MCF 10A (cell line): ENCODE results near the gene PNRC2. TPM values are rescaled to one million over a fixed set of nuclear protein-coding genes. Genes with fewer than 3 reads are reported as not detected.

Source experiments
- BruUV-seq: library from RNA; stranded (reverse); fragments of 400-500 nt; replicated peaks from 2 replicates; lab custom pipeline; 2021; lab: Mats Ljungman, UMichigan
- CTCF ChIA-PET: fragments of 300-600 bp; sonication (Branson Sonifier 250); formaldehyde crosslinking; extraction: SDS; loops from one replicate; lab custom pipeline; 2021; ENCODE audit warnings: antibody characterized with exemption, inconsistent platforms; lab: Yijun Ruan, JAX
- POLR2A ChIA-PET: fragments of 300-600, 350-650 bp; sonication (Branson Sonifier 250); formaldehyde crosslinking; extraction: SDS; loops from one replicate; lab custom pipeline; 2020; ENCODE audit warnings: antibody characterized with exemption, inconsistent platforms; lab: Yijun Ruan, JAX
- DNase-seq: peaks from one replicate; pipeline ENCODE4 v3.0.0-alpha.2; 2018; ENCODE audit not compliant: unreplicated experiment
- H3K27ac Mint-ChIP-seq: one replicate; pipeline ENCODE4 v1.8.0; 2022; ENCODE audit warnings: mild to moderate bottlenecking, low read depth, mixed read lengths; ENCODE audit not compliant: unreplicated experiment
- H3K27me3 Mint-ChIP-seq: one replicate; pipeline ENCODE4 v1.8.0; 2022; ENCODE audit warnings: mixed read lengths; ENCODE audit not compliant: insufficient read depth, unreplicated experiment
- H3K36me3 Mint-ChIP-seq: one replicate; pipeline ENCODE4 v1.8.0; 2022; ENCODE audit warnings: mild to moderate bottlenecking, moderate library complexity, mixed read lengths; ENCODE audit not compliant: insufficient read depth, unreplicated experiment
- H3K4me1 Mint-ChIP-seq: one replicate; pipeline ENCODE4 v1.8.0; 2022; ENCODE audit warnings: mixed read lengths; ENCODE audit not compliant: insufficient read depth, unreplicated experiment
- H3K4me3 Mint-ChIP-seq: one replicate; pipeline ENCODE4 v1.8.0; 2022; ENCODE audit warnings: mild to moderate bottlenecking, moderate library complexity, mixed read lengths; ENCODE audit not compliant: unreplicated experiment
- H3K9me3 Mint-ChIP-seq: one replicate; pipeline ENCODE4 v1.8.0; 2022; ENCODE audit warnings: mixed read lengths; ENCODE audit not compliant: unreplicated experiment
- CTCF ChIP-seq: fragments of 200-600 bp; IDR thresholded peaks from one replicate; pipeline ENCODE4 v1.8.0; 2022; ENCODE audit warnings: antibody characterized with exemption, mild to moderate bottlenecking; ENCODE audit not compliant: unreplicated experiment
- intact Hi-C: fragments of 100-400 bp; cut with micrococcal nuclease; formaldehyde crosslinking; loops from 2 replicates; pipeline ENCODE4 v1.14.1; 2022
- total RNA-seq: library from RNA; stranded (reverse); gene quantifications from 2 replicates; pipeline ENCODE4 v1.2.3, GENCODE V29; 2022

The PNRC2 gene
- total RNA-seq, 1 experiment from 2014 or later, result 115 TPM

DNA sequence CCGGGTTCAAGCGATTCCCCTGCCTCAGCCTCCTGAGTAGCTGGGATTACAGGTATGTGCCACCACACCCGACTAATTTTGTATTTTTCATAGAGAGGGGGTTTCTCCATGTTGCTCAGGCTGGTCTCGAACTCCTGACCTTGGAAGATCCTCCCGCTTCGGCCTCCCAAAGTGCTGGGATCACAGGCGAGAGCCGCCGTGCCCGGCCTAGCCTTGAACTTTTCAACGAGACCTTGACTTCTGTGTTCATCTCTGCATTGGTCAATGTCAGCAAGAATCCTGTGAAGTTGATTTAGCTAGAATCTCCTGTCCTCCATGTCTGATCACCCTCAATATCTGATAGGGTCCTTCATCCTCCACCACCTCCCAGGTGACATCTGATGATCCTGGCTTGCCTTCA, 35.0 kb upstream of the PNRC2 start:
- Mint-ChIP-seq H3K36me3 (peaks cover 4% of the 10 kb centered on the region), H3K27me3 (no peaks in the 10 kb centered on the region), H3K27ac (no peak overlapping the region), H3K4me3 (no peak overlapping the region), H3K9me3 (no peaks in the 10 kb centered on the region), H3K4me1 (no peaks in the 10 kb centered on the region)
- intact Hi-C loops, result no loop called here
- BruUV-seq, result no TSS peak
- TF ChIP-seq CTCF, result no peak
- CTCF ChIA-PET, result interaction anchor here (1.2 kb wide), 1 partner anchor 153 kb away, joined by 3 read pairs; no protein-coding TSS in a partner anchor
- no peak for DNase-seq
- POLR2A ChIA-PET, result interaction anchor here (2.5 kb wide), 1 partner anchor 30 kb away, joined by 8 read pairs; no protein-coding TSS in a partner anchor

GRCh38 chr1:23925279-23925678, 34.3 kb upstream of the PNRC2 start:
- Mint-ChIP-seq H3K27ac (no peak overlapping the region), H3K4me3 (no peak overlapping the region), H3K4me1 (no peaks in the 10 kb centered on the region), H3K36me3 (peaks cover 4% of the 10 kb centered on the region), H3K9me3 (no peaks in the 10 kb centered on the region), H3K27me3 (no peaks in the 10 kb centered on the region)
- ChIA-PET POLR2A (interaction anchor here (2.5 kb wide), 1 partner anchor 30 kb away, joined by 8 read pairs; no protein-coding TSS in a partner anchor), CTCF (interaction anchor here (1.2 kb wide), 1 partner anchor 154 kb away, joined by 3 read pairs; no protein-coding TSS in a partner anchor)
- intact Hi-C loops, result no loop called here
- TF ChIP-seq CTCF, result no peak
- no TSS peak for BruUV-seq
- no peak for DNase-seq

GRCh38 chr1:23927097-23927496, 32.5 kb upstream of the PNRC2 start:
- no peak overlapping the region for H3K27ac Mint-ChIP-seq
- TF ChIP-seq CTCF, result no peak
- no peak for DNase-seq
- peaks cover 4% of the 10 kb centered on the region for H3K36me3 Mint-ChIP-seq
- H3K4me3 Mint-ChIP-seq, result no peak overlapping the region
- H3K9me3 Mint-ChIP-seq, result no peaks in the 10 kb centered on the region
- BruUV-seq, result no TSS peak
- H3K27me3 Mint-ChIP-seq, result no peaks in the 10 kb centered on the region
- intact Hi-C loops, result no loop called here
- H3K4me1 Mint-ChIP-seq, result peaks cover 6% of the 10 kb centered on the region
- ChIA-PET POLR2A (no interaction called here), CTCF (interaction anchor here (0.5 to 1.0 kb wide), 3 partner anchors 34 to 275 kb away, joined by 3 to 4 read pairs (median 3); no protein-coding TSS in a partner anchor)

DNA sequence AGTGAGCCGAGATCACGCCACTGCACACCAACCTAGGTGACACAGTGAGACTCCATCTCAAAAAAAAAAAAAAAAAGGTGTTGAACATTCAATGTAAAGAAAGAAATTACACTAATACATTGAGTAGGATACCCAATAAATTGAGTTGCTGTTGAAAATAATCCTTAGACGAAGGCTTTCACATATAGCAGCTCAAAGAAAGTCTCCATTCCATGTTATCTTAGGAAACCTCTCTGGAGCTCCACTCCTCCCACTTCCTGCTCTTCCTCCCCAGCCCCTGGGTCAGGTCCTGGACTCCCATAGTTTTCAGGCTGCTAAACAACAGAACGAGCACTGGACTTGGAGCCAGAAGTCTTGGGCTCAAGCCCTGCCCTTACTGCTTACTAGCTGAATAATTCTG, 30.8 kb upstream of the PNRC2 start:
- peaks cover 4% of the 10 kb centered on the region for H3K36me3 Mint-ChIP-seq
- no peak for DNase-seq
- ChIA-PET CTCF (interaction anchor here (0.9 to 4.6 kb wide), 2 partner anchors 12 to 157 kb away, joined by 3 to 21 read pairs; no protein-coding TSS in a partner anchor), POLR2A (interaction anchor here (0.6 to 1.3 kb wide), 6 partner anchors 11 to 127 kb away, joined by 3 to 4 read pairs (median 3); partner anchors contain the start of gene PNRC2)
- intact Hi-C loops, result no loop called here
- no peak for TF ChIP-seq CTCF
- H3K9me3 Mint-ChIP-seq, result no peaks in the 10 kb centered on the region
- H3K4me3 Mint-ChIP-seq, result no peak overlapping the region
- peaks cover 6% of the 10 kb centered on the region for H3K4me1 Mint-ChIP-seq
- BruUV-seq, result no TSS peak
- no peak overlapping the region for H3K27ac Mint-ChIP-seq
- no peaks in the 10 kb centered on the region for H3K27me3 Mint-ChIP-seq
